GM21619 (cell line): Measurements from ENCODE around the gene C5AR2.
"Not testable (repeated sequence)": the region's sequence is repeated elsewhere in the genome, so short reads cannot be mapped to it uniquely, and the experiment has no call there.

Experiments
- ATAC-seq: cut with Tn5 transposase; IDR thresholded peaks from one replicate; pipeline ENCODE4 v1.9.1; 2021; ENCODE audit not compliant: unreplicated experiment

C5AR2 gene

GRCh38 chr19:47358936-47359335 is 27.0 kb downstream of the C5AR2 start:
- no peak for ATAC-seq

DNA sequence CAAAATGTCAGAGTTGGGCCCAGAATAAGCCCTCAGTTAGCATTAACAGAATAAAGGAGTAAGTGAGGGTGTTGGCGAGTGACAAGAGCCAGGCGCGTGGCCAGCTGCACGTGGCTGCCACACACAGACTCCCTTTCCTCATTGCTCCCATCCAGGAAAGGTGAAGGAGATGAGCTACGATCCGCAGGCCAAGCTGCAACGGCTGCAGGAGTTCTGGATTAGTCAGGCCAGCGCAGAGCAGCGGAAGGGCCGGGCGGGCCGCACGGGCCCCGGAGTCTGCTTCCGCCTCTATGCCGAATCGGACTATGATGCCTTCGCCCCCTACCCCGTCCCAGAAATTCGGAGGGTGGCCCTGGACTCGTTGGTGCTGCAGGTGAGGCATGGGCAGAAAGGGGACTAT is 30.3 kb downstream of the C5AR2 start:
- no peak for ATAC-seq

DNA sequence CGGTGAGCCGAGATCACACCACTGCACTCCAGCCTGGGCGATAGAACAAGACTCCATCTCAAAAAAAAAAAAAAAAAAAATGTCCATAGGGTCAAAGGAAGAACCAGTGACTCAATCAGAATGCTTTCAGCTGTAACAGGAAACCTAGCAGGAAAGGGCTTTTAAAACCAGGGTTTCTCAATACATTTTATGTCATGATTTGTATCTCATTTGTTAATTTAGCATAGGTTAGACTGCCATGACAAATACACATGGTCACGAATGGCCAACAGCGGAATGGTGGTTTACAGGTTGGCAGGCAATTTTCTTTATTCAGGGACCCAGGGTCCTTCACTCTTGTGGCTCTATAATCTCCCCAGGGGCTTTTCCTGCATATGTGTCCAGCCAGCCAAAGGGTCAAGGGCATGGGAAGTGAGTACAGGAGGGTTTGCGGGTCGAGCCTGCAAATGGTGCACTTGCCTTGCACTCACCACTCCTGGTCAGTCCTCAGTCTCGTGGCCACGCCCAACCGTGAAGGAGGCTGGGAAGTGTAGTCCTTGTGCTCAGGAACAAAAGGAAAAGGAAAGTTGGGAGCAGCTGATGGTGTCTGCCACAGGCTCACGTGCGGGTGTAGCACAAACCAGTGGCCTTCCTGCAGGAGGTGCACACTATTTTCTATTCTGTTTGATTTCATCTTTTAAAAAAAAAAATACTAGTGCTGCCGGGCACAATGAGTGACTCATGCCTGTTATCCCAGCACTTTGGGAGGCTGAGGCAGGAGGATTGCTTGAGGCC is 32.0 kb downstream of the C5AR2 start:
- ATAC-seq: no peak

DNA sequence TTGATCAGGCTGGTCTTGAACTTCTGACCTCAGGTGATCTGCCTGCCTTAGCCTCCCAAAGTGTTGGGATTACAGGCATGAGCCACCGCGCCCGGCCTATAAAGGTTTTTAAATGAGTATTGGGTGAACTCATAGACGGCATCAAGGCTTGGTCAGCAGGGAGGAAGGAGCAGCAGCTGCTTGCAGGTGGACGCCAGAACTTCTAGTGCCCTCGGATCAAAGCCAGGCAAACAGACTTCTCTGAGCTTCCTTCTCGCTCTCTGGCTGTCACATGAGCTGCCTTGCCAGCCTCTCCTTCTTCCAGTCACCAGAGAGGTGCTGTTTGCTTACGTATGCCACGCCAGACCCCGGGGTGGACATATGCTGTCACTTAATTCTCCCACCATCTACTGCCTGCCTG is 33.5 kb downstream of the C5AR2 start:
- ATAC-seq: not testable (repeated sequence)

- no peak for ATAC-seq
Measured at GRCh38 chr19:47370045-47370611, 38.2 kb downstream of the C5AR2 start.

DNA sequence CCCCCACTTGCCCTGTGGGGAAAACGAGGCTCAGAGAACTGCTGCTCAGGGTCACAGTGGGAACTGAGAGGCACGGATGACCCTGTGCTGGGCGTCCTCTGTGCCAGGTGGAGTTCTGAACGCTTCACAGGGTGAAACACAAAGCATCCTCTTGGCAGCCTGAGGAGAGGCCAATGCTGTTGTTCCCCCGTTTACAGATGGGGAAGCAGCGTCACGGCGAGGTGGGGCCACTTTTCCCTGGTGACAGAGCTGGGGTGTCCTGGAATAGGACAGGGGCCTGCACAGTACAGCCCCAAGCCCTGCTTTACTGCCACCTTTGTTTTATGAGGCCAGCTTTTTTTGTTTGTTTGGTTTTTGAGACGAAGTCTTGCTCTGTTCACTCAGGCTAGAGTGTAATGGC is 39.3 kb downstream of the C5AR2 start:
- no peak for ATAC-seq

- ATAC-seq: no peak
Measured at GRCh38 chr19:47372603-47373002, 40.6 kb downstream of the C5AR2 start.

DNA sequence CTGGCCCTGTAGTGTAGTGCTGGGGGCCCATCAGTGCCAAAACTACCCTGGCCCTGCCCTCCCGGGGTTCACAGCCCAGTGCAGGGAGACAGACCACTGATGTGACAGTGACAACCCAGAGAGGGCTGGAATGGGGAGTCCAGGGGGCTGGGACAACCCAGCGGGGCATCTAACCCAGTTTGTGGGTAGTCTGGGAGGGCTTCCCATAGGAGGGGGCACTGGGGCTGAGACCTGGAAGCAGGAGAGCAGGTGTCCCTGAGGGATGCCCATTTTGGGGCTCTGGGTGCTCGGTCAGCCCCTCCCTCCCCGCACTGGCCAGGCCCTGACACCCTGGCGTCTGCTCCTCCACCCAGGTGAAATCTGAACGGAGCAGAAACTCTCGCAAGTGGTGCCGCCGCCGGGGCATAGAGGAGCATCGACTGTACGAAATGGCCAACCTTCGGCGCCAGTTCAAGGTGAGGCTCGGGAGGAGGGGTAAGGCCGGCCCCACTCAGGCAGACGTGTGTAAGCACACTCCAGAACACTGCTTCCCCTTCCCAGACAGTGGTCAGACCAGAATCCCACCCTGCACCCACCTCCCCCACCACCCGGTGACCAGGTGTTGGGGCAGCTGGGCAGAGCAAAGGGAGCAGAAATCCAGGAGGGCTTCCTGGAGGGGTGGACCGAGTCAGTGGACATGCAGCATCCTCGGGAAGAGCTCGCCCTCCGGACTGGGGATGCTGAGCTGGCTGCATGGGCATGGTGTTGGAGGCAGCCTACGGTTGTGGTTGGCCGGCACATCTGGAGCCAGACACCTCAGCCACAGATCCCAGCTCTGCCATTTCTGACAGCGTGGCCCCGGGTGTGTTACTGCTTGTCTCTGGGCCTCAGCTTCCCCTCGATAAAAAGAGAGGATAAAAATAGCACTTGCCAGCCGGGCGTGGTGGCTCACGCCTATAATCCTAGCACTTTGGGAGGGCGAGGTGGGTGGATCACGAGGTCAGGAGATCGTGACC is 41.6 kb downstream of the C5AR2 start:
- ATAC-seq: no peak

- no peak for ATAC-seq
Measured at GRCh38 chr19:47374876-47375693, 43.1 kb downstream of the C5AR2 start.

DNA sequence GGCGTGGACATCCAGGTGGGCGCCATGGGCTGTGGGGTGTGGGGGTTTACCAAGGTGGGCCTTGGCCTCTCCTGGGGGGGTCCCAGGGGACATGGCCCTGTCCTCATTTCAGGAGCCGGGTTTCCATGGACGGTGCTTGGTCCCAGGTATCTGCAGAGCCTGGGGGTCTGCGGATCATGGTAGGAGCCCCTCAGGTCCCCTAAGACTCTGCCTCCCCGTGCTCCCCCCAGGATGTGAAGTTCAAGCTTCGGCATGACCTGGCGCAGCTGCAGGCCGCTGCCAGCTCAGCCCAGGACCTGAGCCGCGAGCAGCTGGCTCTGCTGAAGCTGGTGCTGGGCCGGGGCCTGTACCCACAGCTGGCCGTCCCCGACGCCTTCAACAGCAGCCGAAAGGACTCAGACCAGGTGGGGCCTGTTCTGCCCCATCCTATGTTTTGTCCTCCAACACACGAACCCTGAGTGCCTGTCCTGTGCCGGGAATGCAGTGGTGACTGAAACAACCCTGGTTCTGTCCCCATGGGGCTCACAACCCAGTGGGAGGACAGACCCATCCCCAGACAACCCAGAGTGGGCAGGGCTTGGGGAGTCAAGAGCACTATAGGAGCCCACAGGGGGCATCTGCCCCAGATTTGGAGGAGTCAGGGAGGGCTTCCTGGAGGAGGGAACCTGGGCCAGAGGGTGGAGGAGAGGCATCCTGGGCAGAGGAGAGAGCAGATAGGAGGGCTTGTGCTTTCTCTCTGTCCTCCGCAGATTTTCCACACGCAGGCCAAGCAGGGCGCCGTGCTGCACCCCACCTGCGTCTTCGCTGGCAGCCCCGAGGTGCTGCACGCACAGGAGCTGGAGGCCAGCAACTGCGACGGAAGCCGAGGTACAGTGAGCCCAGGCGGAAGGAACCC is 44.0 kb downstream of the C5AR2 start:
- no peak for ATAC-seq

- no peak for ATAC-seq
Measured at GRCh38 chr19:47376589-47377144, 44.7 kb downstream of the C5AR2 start.

DNA sequence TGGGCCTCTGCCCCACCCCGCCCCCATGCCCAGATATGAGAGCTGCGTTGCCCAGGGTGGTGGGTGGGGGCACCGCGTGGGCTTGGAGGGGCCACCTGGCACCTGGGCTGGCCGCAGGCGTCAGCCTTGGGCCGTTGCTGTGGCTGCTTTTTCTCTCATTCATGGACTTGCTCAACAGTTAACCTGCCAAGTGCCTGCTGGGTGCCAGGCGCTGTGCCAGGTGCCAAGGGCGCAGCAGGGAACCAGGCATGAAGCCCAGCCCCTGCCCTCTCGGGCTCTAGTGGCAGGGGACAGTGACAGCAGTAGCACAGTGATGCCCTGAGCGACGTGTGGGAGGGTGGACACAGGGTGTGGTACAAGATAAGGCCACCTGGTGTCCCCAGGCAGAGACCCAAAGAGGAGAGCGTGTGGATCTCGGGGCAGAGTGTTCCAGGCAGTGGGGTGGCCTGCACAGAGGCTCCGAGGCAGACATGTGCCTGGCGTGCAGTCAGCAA is 45.3 kb downstream of the C5AR2 start:
- no peak for ATAC-seq

DNA sequence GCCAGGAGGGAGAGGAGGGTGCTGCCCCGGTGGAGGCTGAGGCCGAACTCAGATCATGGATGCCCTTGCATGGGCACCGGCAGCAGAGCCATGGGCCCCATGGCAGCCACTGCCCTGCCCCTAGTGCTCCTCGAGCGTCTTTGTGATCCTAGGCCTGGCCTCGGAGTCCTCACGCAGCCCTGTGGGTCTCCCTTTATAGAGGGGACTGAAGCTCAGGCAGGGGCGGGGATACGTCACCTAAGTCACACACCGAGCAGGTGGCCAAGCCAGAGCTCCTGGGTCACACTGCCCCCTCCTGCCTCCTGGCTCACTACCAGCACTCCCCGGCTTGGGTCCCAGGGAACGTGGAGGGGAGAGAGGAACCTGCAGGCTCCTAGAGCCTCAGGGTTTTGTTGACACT is 45.8 kb downstream of the C5AR2 start:
- ATAC-seq: no peak

DNA sequence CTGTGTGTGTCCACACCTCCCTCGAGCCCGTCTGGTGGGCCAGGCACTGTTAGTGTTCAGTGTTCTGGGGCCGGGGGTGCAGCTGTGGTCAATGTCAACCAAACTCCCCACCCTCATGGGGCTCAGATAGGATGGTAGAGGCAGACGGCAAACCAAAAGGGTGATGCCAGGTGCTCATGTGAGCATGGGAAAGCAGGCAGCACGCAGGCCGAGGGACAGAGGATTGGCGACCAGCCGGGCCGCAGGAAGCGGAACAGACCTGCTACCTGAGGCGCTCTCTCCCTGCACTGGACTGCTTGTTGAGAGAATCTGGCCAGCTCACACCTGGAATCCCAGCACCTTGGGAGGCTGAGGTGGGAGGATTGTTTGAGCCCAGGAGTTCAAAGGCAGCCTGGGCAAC is 46.3 kb downstream of the C5AR2 start:
- ATAC-seq: no peak

- ATAC-seq: no peak
Measured at GRCh38 chr19:47379381-47379938, 47.5 kb downstream of the C5AR2 start.

DNA sequence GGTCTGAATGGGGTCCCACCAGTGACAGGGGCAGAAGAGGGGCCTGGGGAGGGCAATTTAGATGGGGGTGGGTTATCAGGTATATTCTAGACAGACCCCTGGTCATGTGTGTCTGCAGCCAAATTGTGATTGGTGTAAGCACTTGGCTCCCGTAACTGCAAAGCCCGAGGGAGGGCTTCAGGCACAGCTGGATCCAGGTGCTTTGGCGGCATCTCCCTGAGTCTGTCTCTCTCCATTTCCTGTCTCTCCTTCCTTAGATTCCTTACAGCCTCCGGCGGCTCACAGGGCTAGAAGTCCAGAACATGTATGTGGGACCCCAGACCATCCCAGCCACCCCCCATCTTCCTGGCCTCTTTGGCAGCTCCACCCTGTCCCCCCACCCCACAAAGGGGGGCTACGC is 48.6 kb downstream of the C5AR2 start:
- no peak for ATAC-seq

- no peak for ATAC-seq
Measured at GRCh38 chr19:47381121-47381520, 49.1 kb downstream of the C5AR2 start.

DNA sequence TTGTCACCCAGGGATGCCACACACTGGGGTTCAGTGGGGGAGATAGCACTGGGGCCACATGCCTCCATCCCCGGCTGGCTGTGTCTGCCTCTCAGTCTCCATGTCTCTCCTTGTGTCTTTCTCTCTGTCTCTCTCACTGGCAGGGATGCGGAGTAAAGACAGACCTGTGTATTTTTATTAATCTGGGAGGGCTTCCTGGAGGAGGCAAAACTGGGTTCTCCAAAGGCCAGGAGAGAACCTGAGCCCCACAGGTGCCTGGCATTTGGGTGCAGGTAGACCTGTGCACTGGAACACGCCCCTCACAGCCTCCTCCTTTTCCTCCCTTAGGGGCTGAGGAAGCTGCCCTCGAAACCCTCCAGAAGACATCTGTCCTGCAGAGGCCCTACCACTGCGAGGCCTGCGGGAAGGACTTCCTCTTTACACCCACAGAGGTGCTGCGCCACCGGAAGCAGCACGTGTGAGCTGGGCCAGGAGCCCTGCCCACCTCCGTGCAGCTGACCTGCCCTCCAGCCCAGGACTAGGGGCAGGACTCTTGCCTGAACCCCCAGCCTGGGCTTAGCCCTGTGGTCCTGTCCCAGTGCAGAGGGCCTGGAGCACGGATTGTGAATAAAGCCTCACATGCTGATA is 49.8 kb downstream of the C5AR2 start:
- no peak for ATAC-seq

DNA sequence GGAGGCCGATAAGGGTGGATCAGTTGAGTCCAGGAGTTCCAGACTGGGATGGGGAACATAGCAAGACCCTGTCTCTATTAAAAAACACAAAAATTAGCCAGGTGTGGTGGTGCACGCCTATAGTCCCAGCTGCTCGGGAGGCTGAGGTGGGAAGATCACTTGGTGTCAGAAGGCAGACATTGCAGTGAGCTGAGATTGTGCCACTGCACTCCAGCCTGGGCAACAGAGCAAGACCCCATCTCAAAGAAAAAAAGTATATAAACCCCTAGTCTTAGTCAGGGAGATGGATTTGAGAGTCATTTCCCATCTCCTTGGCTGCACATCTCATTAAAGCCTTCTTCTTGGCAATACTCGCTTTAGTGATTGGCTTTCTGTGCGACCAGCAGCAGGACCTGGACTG is 51.9 kb downstream of the C5AR2 start:
- not testable (repeated sequence) for ATAC-seq
